ENCODE data around the gene SACS. TPM values are rescaled to one million over a fixed set of nuclear protein-coding genes. Genes with fewer than 3 reads are reported as not detected.
"Not testable (repeated sequence)": the region's sequence is repeated elsewhere in the genome, so short reads cannot be mapped to it uniquely, and the experiment has no call there.

SACS gene
- total RNA-seq, 3 donors from 2014 or later (not counting 1 experiment from before 2014, with no cell fraction given), result 10.0 to 13.1 (median 13.0) TPM

- no peaks in the 10 kb centered on the region for H3K27me3 ChIP-seq (ENCODE audit: control insufficient read depth, insufficient read depth, low read length)
- H3K4me1 ChIP-seq (ENCODE audit: control insufficient read depth, insufficient read depth, low read length), result peaks cover 22% of the 10 kb centered on the region
- peak overlapping the region; percentile 61 for H3K4me3 ChIP-seq (ENCODE audit: low read length)
- ATAC-seq (peak; percentile 52 to 62 (median 58)), DNase-seq (peak in 1 of 2 donors; percentile 5)
- intact Hi-C loops (cut with micrococcal nuclease), result loop anchor here (2.0 kb wide), 1 partner anchor 54 kb away; no protein-coding TSS in a partner anchor
- H3K9me3 ChIP-seq (ENCODE audit: control insufficient read depth, insufficient read depth, low read length), result no peaks in the 10 kb centered on the region
- Mint-ChIP-seq H3K4me3 (peak overlapping the region; percentile 98), H3K9me3 (no peaks in the 10 kb centered on the region), H3K36me3 (no peaks in the 10 kb centered on the region), H3K27ac (peak overlapping the region; percentile 89 to 93), H3K4me1 (peaks cover 35 to 40% of the 10 kb centered on the region in 2 donors), H3K27me3 (ENCODE audit: low read depth in 2 of 2) (peaks cover 0 to 3% of the 10 kb centered on the region in 2 donors)
- H3K36me3 ChIP-seq (ENCODE audit: control insufficient read depth, insufficient read depth, low read length), result no peaks in the 10 kb centered on the region
- WGBS (ENCODE audit: insufficient coverage), result 49% methylated on average over 3 of the region's 4 CpGs
- TF ChIP-seq, protein P1, sequence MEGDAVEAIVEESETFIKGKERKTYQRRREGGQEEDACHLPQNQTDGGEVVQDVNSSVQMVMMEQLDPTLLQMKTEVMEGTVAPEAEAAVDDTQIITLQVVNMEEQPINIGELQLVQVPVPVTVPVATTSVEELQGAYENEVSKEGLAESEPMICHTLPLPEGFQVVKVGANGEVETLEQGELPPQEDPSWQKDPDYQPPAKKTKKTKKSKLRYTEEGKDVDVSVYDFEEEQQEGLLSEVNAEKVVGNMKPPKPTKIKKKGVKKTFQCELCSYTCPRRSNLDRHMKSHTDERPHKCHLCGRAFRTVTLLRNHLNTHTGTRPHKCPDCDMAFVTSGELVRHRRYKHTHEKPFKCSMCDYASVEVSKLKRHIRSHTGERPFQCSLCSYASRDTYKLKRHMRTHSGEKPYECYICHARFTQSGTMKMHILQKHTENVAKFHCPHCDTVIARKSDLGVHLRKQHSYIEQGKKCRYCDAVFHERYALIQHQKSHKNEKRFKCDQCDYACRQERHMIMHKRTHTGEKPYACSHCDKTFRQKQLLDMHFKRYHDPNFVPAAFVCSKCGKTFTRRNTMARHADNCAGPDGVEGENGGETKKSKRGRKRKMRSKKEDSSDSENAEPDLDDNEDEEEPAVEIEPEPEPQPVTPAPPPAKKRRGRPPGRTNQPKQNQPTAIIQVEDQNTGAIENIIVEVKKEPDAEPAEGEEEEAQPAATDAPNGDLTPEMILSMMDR (IDR thresholded peaks at IDR 0.05), result no peak
- peak overlapping the region; percentile 63 for H3K27ac ChIP-seq (ENCODE audit: low read length)
These were observed 112.5 kb downstream of the SACS start for GRCh38 chr13:23320926-23321534.

DNA sequence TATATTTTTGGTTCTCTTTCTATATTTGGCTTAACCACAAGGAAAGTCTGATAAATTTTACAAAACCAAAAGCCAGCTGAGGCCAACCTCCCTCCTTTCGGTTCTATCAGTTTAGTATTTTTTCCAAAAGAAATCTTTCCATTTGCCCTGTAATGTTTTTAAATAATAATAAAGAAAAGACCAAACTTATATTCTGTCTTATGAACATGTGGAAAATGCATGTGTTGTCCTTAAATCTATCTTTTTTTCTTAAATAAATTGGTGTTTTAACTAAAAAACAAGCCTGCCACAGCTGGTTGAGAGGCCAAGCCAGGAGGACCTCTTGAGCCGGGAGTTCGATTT lies 113.6 kb downstream of the SACS start:
- TF ChIP-seq, protein P1 (IDR thresholded peaks at IDR 0.05), result no peak
- Histone ChIP-seq H3K4me3 (ENCODE audit: low read length) (no peak overlapping the region), H3K4me1 (ENCODE audit: control insufficient read depth, insufficient read depth, low read length) (peaks cover 22% of the 10 kb centered on the region), H3K9me3 (ENCODE audit: control insufficient read depth, insufficient read depth, low read length) (no peaks in the 10 kb centered on the region), H3K36me3 (ENCODE audit: control insufficient read depth, insufficient read depth, low read length) (no peaks in the 10 kb centered on the region), H3K27me3 (ENCODE audit: control insufficient read depth, insufficient read depth, low read length) (no peaks in the 10 kb centered on the region), H3K27ac (ENCODE audit: low read length) (peak overlapping the region; percentile 11)
- no peaks in the 10 kb centered on the region for H3K9me3 Mint-ChIP-seq
- peaks cover 35 to 40% of the 10 kb centered on the region in 2 donors for H3K4me1 Mint-ChIP-seq
- H3K27ac Mint-ChIP-seq, result peak overlapping the region; percentile 41 to 93
- 100% methylated on average over 2 of the region's 3 CpGs for WGBS (ENCODE audit: insufficient coverage)
- intact Hi-C loops (cut with micrococcal nuclease), result loop anchor here (2.0 kb wide), 1 partner anchor 55 kb away; no protein-coding TSS in a partner anchor
- ATAC-seq, result no peak
- no peaks in the 10 kb centered on the region for H3K36me3 Mint-ChIP-seq
- no peak for DNase-seq
- H3K4me3 Mint-ChIP-seq, result peak overlapping the region; percentile 42
- H3K27me3 Mint-ChIP-seq (ENCODE audit: low read depth in 2 of 2), result peaks cover 0 to 3% of the 10 kb centered on the region in 2 donors

- H3K4me1 ChIP-seq (ENCODE audit: control insufficient read depth, insufficient read depth, low read length); intact Hi-C loops (cut with micrococcal nuclease); H3K27me3 ChIP-seq (ENCODE audit: control insufficient read depth, insufficient read depth, low read length); H3K4me3 Mint-ChIP-seq; H3K4me3 ChIP-seq (ENCODE audit: low read length); H3K27me3 Mint-ChIP-seq (ENCODE audit: low read depth in 2 of 2); DNase-seq; H3K9me3 ChIP-seq (ENCODE audit: control insufficient read depth, insufficient read depth, low read length); H3K27ac ChIP-seq (ENCODE audit: low read length); H3K36me3 ChIP-seq (ENCODE audit: control insufficient read depth, insufficient read depth, low read length); ATAC-seq; H3K9me3 Mint-ChIP-seq; H3K27ac Mint-ChIP-seq: not testable (repeated sequence)
- H3K36me3 Mint-ChIP-seq, result peaks cover 22% of the 10 kb centered on the region
- WGBS (ENCODE audit: insufficient coverage), result 96% methylated on average over 6 of the region's 6 CpGs
- peaks cover 14% of the 10 kb centered on the region in 2 donors for H3K4me1 Mint-ChIP-seq
These were observed 118.7 kb downstream of the SACS start for GRCh38 chr13:23314837-23315236.

DNA sequence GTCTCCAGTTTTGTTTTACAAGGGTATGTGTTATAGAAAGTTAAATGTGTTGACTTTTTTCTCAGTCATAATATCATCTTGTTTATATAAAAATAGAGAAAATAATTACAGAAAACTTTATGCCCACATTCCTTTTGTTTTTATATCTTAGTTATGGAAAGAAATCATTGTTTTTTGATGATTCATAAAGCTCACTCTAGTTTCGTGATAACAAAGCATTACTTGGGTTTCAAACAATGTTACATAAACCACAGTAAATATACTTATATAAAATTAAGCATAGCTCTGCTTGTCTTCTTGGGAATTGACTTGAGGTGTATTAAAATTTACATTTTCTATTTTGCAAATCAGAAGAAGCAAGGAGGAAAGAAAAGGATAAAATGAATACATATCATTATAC lies 140.9 kb downstream of the SACS start:
- Mint-ChIP-seq H3K4me1 (no peaks in the 10 kb centered on the region), H3K36me3 (no peaks in the 10 kb centered on the region), H3K9me3 (no peaks in the 10 kb centered on the region), H3K4me3 (no peak overlapping the region), H3K27me3 (ENCODE audit: low read depth in 2 of 2) (peaks cover 9 to 10% of the 10 kb centered on the region in 2 donors), H3K27ac (no peak overlapping the region)
- WGBS (ENCODE audit: insufficient coverage), result no CpG with 5 or more reads among the region's 1 CpG
- Histone ChIP-seq H3K36me3 (ENCODE audit: control insufficient read depth, insufficient read depth, low read length) (no peaks in the 10 kb centered on the region), H3K4me1 (ENCODE audit: control insufficient read depth, insufficient read depth, low read length) (no peaks in the 10 kb centered on the region), H3K4me3 (ENCODE audit: low read length) (no peak overlapping the region), H3K27me3 (ENCODE audit: control insufficient read depth, insufficient read depth, low read length) (no peaks in the 10 kb centered on the region), H3K9me3 (ENCODE audit: control insufficient read depth, insufficient read depth, low read length) (no peaks in the 10 kb centered on the region), H3K27ac (ENCODE audit: low read length) (no peak overlapping the region)
- ATAC-seq (no peak), DNase-seq (no peak)
- intact Hi-C loops (cut with micrococcal nuclease), result no loop called here
- TF ChIP-seq, protein P1 (IDR thresholded peaks at IDR 0.05), result no peak
